HL-60/S4 treated with retinoic acid at 250 ng/mL for 4 days and 3 days (cell line): Measurements from ENCODE around the gene MPL.

Experiments
- in situ Hi-C: fragments of 300-500 bp; cut with MboI; formaldehyde crosslinking; loops from 2 replicates; pipeline ENCODE4 v1.7.0; 2022; ENCODE audit warnings: low sequenced_read_pairs

The MPL gene

GRCh38 chr1:43337588-43337987 is at the start of gene MPL:
Gene MPL, plus strand, starts transcription at chr1:43337818. Its CDS starts 31 bp downstream, at chr1:43337849.
- in situ Hi-C loops: no loop called here

- in situ Hi-C loops: no loop called here
These were observed 49.4 kb upstream of the MPL start for GRCh38 chr1:43288058-43288784.

GRCh38 chr1:43288785-43289706 is 48.6 kb upstream of the MPL start:
- in situ Hi-C loops: no loop called here

GRCh38 chr1:43292216-43292615 is 45.4 kb upstream of the MPL start:
- in situ Hi-C loops: no loop called here

GRCh38 chr1:43292679-43293078 is 44.9 kb upstream of the MPL start:
- in situ Hi-C loops: no loop called here

- in situ Hi-C loops: no loop called here
These were observed 44.4 kb upstream of the MPL start for GRCh38 chr1:43293176-43293575.

- in situ Hi-C loops: no loop called here
These were observed 43.5 kb upstream of the MPL start for GRCh38 chr1:43293896-43294760.

- in situ Hi-C loops: no loop called here
These were observed 42.9 kb upstream of the MPL start for GRCh38 chr1:43294761-43295160.

GRCh38 chr1:43296207-43296606 is 41.4 kb upstream of the MPL start:
- in situ Hi-C loops: no loop called here

- in situ Hi-C loops: no loop called here
These were observed 39.6 kb upstream of the MPL start for GRCh38 chr1:43298055-43298454.

- in situ Hi-C loops: no loop called here
These were observed 38.5 kb upstream of the MPL start for GRCh38 chr1:43299101-43299500.

GRCh38 chr1:43300378-43301094 is 37.1 kb upstream of the MPL start, which contains the start of gene TIE1:
Gene TIE1, plus strand, starts transcription at chr1:43300982. Its CDS starts 90 bp downstream, at chr1:43301072.
- in situ Hi-C loops: no loop called here

- in situ Hi-C loops: no loop called here
These were observed 35.4 kb upstream of the MPL start for GRCh38 chr1:43302201-43302600.

- in situ Hi-C loops: no loop called here
These were observed 34.7 kb upstream of the MPL start for GRCh38 chr1:43302721-43303470.

- in situ Hi-C loops: no loop called here
These were observed 33.9 kb upstream of the MPL start for GRCh38 chr1:43303471-43304313.

- in situ Hi-C loops: no loop called here
These were observed 33.3 kb upstream of the MPL start for GRCh38 chr1:43304314-43304681.

GRCh38 chr1:43304771-43305300 is 32.8 kb upstream of the MPL start:
- in situ Hi-C loops: no loop called here

GRCh38 chr1:43305461-43305860 is 32.2 kb upstream of the MPL start:
- in situ Hi-C loops: no loop called here
